A549 (cell line): Measurements from ENCODE around the gene STAC. TPM values are rescaled to one million over a fixed set of nuclear protein-coding genes. Genes with fewer than 3 reads are reported as not detected.
A peak's percentile ranks its signal among the peaks of the same experiment; 100 is the strongest.

Experiments used
- ATAC-seq, 2 experiments: fragments of 200-7000 bp in 1 of 2; fragments of >200 bp in 1 of 2; cut with Nextera tagmentation in 1 of 2; cut with Tn5 transposase in 1 of 2; 3 replicates each; pipeline versions ENCODE4 v1.8.0 to v1.9.1; 2018 to 2020; ENCODE audit warnings: mild to moderate bottlenecking in 1 of 2, moderate library complexity in 1 of 2
- CTCF ChIA-PET: fragments of 300-600 bp; sonication (Branson Sonifier 250); formaldehyde crosslinking; extraction: SDS; loops from one replicate; lab custom pipeline; 2021; ENCODE audit warnings: antibody characterized with exemption, inconsistent platforms; lab: Yijun Ruan, JAX
- POLR2A ChIA-PET: fragments of 350-600 bp; formaldehyde crosslinking; extraction: SDS; loops from one replicate; lab custom pipeline; 2021; ENCODE audit warnings: antibody characterized with exemption, inconsistent platforms; lab: Yijun Ruan, JAX
- DNase-seq, 2 experiments: peaks; one replicate each; pipeline versions ENCODE4 v3.0.0 to v3.0.0-alpha.2; 2011 to 2016; ENCODE audit warnings: low read depth in 1 of 2, low spot score in 1 of 2
- FAIRE-seq: peaks from 2 replicates; lab custom pipeline; 2011; peaks lifted over from hg19 to GRCh38; lab: Jason Lieb, UNC
- H3K27ac ChIP-seq, 2 experiments: fragments of >200 bp; sonication (Bioruptor Twin); formaldehyde crosslinking; 3 replicates each; pipeline ENCODE4 v1.5.1; 2016 to 2017
- H3K4me1 ChIP-seq: fragments of >200 bp; sonication (Bioruptor Twin); formaldehyde crosslinking; 3 replicates; pipeline ENCODE4 v1.6.1; 2016
- H3K4me2 ChIP-seq: fragments of >200 bp; sonication (Bioruptor Twin); formaldehyde crosslinking; 3 replicates; pipeline ENCODE4 v1.6.1; 2016
- H3K4me3 ChIP-seq: fragments of >200 bp; sonication (Bioruptor Twin); formaldehyde crosslinking; 3 replicates; pipeline ENCODE4 v1.5.1; 2016
- H3K9me3 ChIP-seq: fragments of >200 bp; sonication (Bioruptor Twin); formaldehyde crosslinking; 3 replicates; pipeline ENCODE4 v1.6.1; 2016
- BCL3 ChIP-seq: fragments of >200 bp; sonication (Bioruptor Twin); formaldehyde crosslinking; IDR thresholded peaks from 3 replicates; pipeline ENCODE4 v1.6.1; 2016
- CBX8 ChIP-seq: fragments of 200-600 bp; sonication (generic); IDR thresholded peaks from 2 replicates; pipeline ENCODE4 v1.6.1; 2016
- CEBPB ChIP-seq, 2 experiments: fragments of >200 bp in 1 of 2; sonication (Bioruptor Twin) in 1 of 2; formaldehyde crosslinking in 1 of 2; IDR thresholded peaks; 2 replicates each; pipeline ENCODE4 v1.6.1; 2012 to 2016
- EHMT2 ChIP-seq: fragments of 200-600 bp; sonication (generic); IDR thresholded peaks from 2 replicates; pipeline ENCODE4 v1.6.1; 2016; ENCODE audit warnings: antibody characterized with exemption, low read depth, mild to moderate bottlenecking, moderate library complexity
- ESRRA ChIP-seq: fragments of 150-350 bp; IDR thresholded peaks from 2 replicates; pipeline ENCODE4 v1.6.1; 2014; ENCODE audit warnings: mild to moderate bottlenecking, low read length, borderline replicate concordance
- GATA3 ChIP-seq: IDR thresholded peaks from 2 replicates; pipeline ENCODE4 v1.6.1; 2012; ENCODE audit warnings: borderline replicate concordance
- HDAC2 ChIP-seq: fragments of 200-600 bp; sonication (generic); IDR thresholded peaks from 2 replicates; pipeline ENCODE4 v1.6.1; 2016
- HOXA7 ChIP-seq: fragments of 250-450 bp; sonication (Bioruptor Pico); IDR thresholded peaks from 2 replicates; pipeline ENCODE4 v1.5.0; 2020; ENCODE audit warnings: mild to moderate bottlenecking, moderate library complexity
- JUNB ChIP-seq: fragments of >200 bp; sonication (Bioruptor Twin); formaldehyde crosslinking; IDR thresholded peaks from 2 replicates; pipeline ENCODE4 v1.6.1; 2016
- MAFK ChIP-seq: fragments of 450-650 bp; IDR thresholded peaks from 2 replicates; pipeline ENCODE4 v1.6.1; 2014; ENCODE audit not compliant: partially characterized antibody
- MAZ ChIP-seq: fragments of 150-350 bp; IDR thresholded peaks from 2 replicates; pipeline ENCODE4 v1.6.1; 2014; ENCODE audit warnings: antibody characterized with exemption, low read depth, low read length, borderline replicate concordance
- NFE2L2 ChIP-seq: fragments of 150-350 bp; conservative IDR thresholded peaks from 2 replicates; pipeline ENCODE4 v1.6.1; 2014; ENCODE audit warnings: low read length
- POLR2A ChIP-seq: IDR thresholded peaks from 2 replicates; pipeline ENCODE4 v1.6.1; 2012; ENCODE audit warnings: mild to moderate bottlenecking, low read length
- RAD21 ChIP-seq, 2 experiments: fragments of >200 bp in 1 of 2; sonication (Bioruptor Twin) in 1 of 2; formaldehyde crosslinking in 1 of 2; IDR thresholded peaks in 1 of 2; conservative IDR thresholded peaks in 1 of 2; 2 replicates in 1 of 2; 3 replicates in 1 of 2; pipeline ENCODE4 v1.6.1; 2012 to 2018; ENCODE audit warnings: inconsistent platforms in 1 of 2
- RCOR1 ChIP-seq: fragments of 150-350 bp; IDR thresholded peaks from 2 replicates; pipeline ENCODE4 v1.6.1; 2014; ENCODE audit warnings: antibody characterized with exemption, low read length, low read depth
- SMC3 ChIP-seq: fragments of >200 bp; sonication (Bioruptor Twin); formaldehyde crosslinking; IDR thresholded peaks from 3 replicates; pipeline ENCODE4 v1.6.1; 2018; ENCODE audit warnings: inconsistent platforms
- ZC3H11A ChIP-seq: fragments of 450-650 bp; IDR thresholded peaks from 2 replicates; pipeline ENCODE4 v1.6.1; 2014; ENCODE audit warnings: antibody characterized with exemption, mild to moderate bottlenecking
- ZFP36 ChIP-seq: fragments of 450-650 bp; IDR thresholded peaks from 2 replicates; pipeline ENCODE4 v1.6.1; 2014; ENCODE audit warnings: borderline replicate concordance; ENCODE audit not compliant: partially characterized antibody
- ZSCAN20 ChIP-seq: fragments of 250-450 bp; sonication (Bioruptor Pico); IDR thresholded peaks from 2 replicates; pipeline ENCODE4 v1.8.0; 2022; ENCODE audit warnings: mild to moderate bottlenecking, moderate library complexity
- WGBS: methylation state at CpG from one replicate; pipeline ENCODE4 v1.1.6; 2017; ENCODE audit errors: missing lambda C conversion rate; 5-methylcytosine and 5-hydroxymethylcytosine counted together
- polyA plus RNA-seq, 4 experiments: library from polyadenylated mRNA; depleted of rRNA in 3 of 4; stranded (reverse); fragments of >200 nt; fragmentation: RNase III in 1 of 4; extraction: RNeasy Plus Mini Kit Qiagen cat#74134 plus additional on column Dnase treatment in 1 of 4; gene quantifications; 2 replicates in 3 of 4; 3 replicates in 1 of 4; pipeline ENCODE4 v1.2.3, GENCODE V29; 2011 to 2017
- TF ChIP-seq, protein P1 (sequence below): IDR thresholded peaks from 2 replicates; pipeline ENCODE4 v1.6.1; 2012; ENCODE audit warnings: low read depth, borderline replicate concordance

STAC gene
- polyA plus RNA-seq, 2 of the 4 experiments (the other 2 are of a cell fraction): 2.2 to 3.4 TPM

- TF ChIP-seq ZSCAN20 (CRISPR knock-in tag) (no peak), EHMT2 (no peak), RAD21 (conservative IDR thresholded peaks at IDR 0.05 in 1 of 2, IDR thresholded peaks at IDR 0.05 in 1 of 2) (no peak), ZC3H11A (no peak), SMC3 (no peak), HOXA7 (no peak), ZFP36 (no peak), GATA3 (no peak), JUNB (no peak), BCL3 (no peak), ESRRA (no peak), HDAC2 (no peak), CBX8 (no peak)
- TF ChIP-seq, protein P1, sequence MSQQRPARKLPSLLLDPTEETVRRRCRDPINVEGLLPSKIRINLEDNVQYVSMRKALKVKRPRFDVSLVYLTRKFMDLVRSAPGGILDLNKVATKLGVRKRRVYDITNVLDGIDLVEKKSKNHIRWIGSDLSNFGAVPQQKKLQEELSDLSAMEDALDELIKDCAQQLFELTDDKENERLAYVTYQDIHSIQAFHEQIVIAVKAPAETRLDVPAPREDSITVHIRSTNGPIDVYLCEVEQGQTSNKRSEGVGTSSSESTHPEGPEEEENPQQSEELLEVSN: no peak
- ATAC-seq: no peak
- Histone ChIP-seq H3K4me1 (peaks cover 21% of the 10 kb centered on the region), H3K27ac (peak overlapping the region; percentile 38 to 64; a peak in 4 of 6 replicates), H3K4me3 (no peak overlapping the region), H3K4me2 (peak overlapping the region; percentile 75), H3K9me3 (no peaks in the 10 kb centered on the region)
- no peak for FAIRE-seq
- CTCF ChIA-PET: interaction anchor here (0.6 kb wide), 1 partner anchor 295 kb away, joined by 3 read pairs; no protein-coding TSS in a partner anchor
- POLR2A ChIA-PET: no interaction called here
- DNase-seq: no peak
- 51% methylated on average over 3 of the region's 3 CpGs for WGBS
Measured at GRCh38 chr3:36524560-36524959, 144.3 kb downstream of the STAC start.

DNA sequence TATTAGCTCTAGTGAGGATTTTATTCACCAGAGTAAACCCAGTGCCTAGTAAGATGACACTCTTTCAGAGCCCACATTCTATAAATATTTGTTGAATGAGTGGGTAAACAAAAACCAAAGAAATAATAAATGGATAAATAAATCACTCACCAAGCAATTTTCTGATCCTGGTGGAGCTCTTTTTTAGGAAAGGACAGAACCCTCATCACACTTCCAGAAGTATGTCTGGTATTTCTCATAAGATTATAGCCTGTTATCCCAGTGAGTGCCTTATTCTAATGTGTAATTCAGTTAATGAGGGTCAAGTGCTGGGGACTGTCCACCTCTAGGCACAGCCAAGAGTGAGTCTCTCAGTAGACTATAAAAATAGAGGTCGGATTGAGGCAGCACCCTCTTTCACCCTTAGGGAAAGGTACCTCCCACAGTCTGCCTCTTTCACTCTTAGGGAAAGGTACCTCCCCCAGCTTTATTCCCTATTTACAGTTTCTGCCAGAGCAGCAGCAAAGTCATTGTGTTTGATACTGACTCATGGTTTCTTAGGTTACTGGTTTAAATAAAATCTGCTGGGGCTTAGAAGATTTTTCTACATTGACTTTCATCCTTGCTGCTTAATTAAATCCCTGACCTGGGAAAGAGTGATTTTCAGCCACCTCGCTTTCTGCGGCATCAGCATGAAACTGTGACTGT is 145.0 kb downstream of the STAC start:
- peak; percentile 89 to 94 for ATAC-seq
- POLR2A ChIA-PET: interaction anchor here (0.6 kb wide), 1 partner anchor 32 kb away, joined by 4 read pairs; no protein-coding TSS in a partner anchor
- CTCF ChIA-PET: interaction anchor here (0.6 kb wide), 1 partner anchor 296 kb away, joined by 3 read pairs; no protein-coding TSS in a partner anchor
- H3K9me3 ChIP-seq: no peaks in the 10 kb centered on the region
- WGBS: 56% methylated on average over 3 of the region's 3 CpGs
- TF ChIP-seq MAFK (peak; percentile 46), ESRRA (no peak), GATA3 (no peak; the same call in 1 of the 2 replicates)
- peak; percentile 12 to 54 for DNase-seq
- peak overlapping the region; percentile 37 to 54; a peak in 5 of 6 replicates for H3K27ac ChIP-seq
- H3K4me3 ChIP-seq: no peak overlapping the region
- H3K4me1 ChIP-seq: peaks cover 21% of the 10 kb centered on the region
- FAIRE-seq: no peak
- peak overlapping the region; percentile 75 for H3K4me2 ChIP-seq

- no peak overlapping the region for H3K27ac ChIP-seq
- TF ChIP-seq, protein P1: no peak
- no peak for TF ChIP-seq CEBPB (IDR thresholded peaks at IDR 0.05)
- TF ChIP-seq POLR2A: no peak
- TF ChIP-seq JUNB: no peak
- no peak for TF ChIP-seq MAZ
- no peak for TF ChIP-seq HDAC2
- TF ChIP-seq RCOR1: no peak
- no peak for TF ChIP-seq BCL3
- TF ChIP-seq NFE2L2: no peak
- no peak for DNase-seq
- no peaks in the 10 kb centered on the region for H3K9me3 ChIP-seq
- H3K4me3 ChIP-seq: no peak overlapping the region
- no peak overlapping the region for H3K4me2 ChIP-seq
- ATAC-seq: no peak
- 56% methylated on average over 4 of the region's 4 CpGs for WGBS
- POLR2A ChIA-PET: no interaction called here
- FAIRE-seq: no peak
- H3K4me1 ChIP-seq: no peaks in the 10 kb centered on the region
- CTCF ChIA-PET: no interaction called here
Measured at GRCh38 chr3:36538136-36538749, 157.9 kb downstream of the STAC start.
